HepG2 (cell line): ENCODE results near the gene MACROD2. TPM values are rescaled to one million over a fixed set of nuclear protein-coding genes. Genes with fewer than 3 reads are reported as not detected.

Source experiments
- CBX2 ChIP-seq, 2 experiments: fragments of 200-600 bp in 1 of 2; sonication (generic); formaldehyde crosslinking in 1 of 2; IDR thresholded peaks; 2 replicates each; pipeline versions ENCODE4 v1.7.0 to v1.8.1; 2018 to 2022; ENCODE audit warnings: low read depth in 2 of 2, low read length in 1 of 2, mild to moderate bottlenecking in 1 of 2, missing genetic modification reagents in 1 of 2
- GATAD2A ChIP-seq: IDR thresholded peaks from 2 replicates; pipeline ENCODE4 v1.6.1; 2016
- HMG20B ChIP-seq: conservative IDR thresholded peaks from 2 replicates; pipeline ENCODE4 v1.6.1; 2016; ENCODE audit warnings: missing genetic modification reagents, missing compliant biosample characterization
- HNF4G ChIP-seq, 2 experiments: sonication (generic) in 1 of 2; formaldehyde crosslinking in 1 of 2; IDR thresholded peaks; 2 replicates each; pipeline versions ENCODE4 v1.4.0 to v1.6.1; 2011 to 2020; ENCODE audit warnings: borderline replicate concordance in 2 of 2, low read depth in 2 of 2, mild to moderate bottlenecking in 2 of 2, low read length in 1 of 2, missing genetic modification reagents in 1 of 2, moderate library complexity in 1 of 2
- IRX3 ChIP-seq: sonication (generic); formaldehyde crosslinking; IDR thresholded peaks from 2 replicates; pipeline ENCODE4 v1.8.1; 2023; ENCODE audit warnings: mild to moderate bottlenecking, low read depth, missing genetic modification reagents, borderline replicate concordance
- KDM3A ChIP-seq: IDR thresholded peaks from 2 replicates; pipeline ENCODE4 v1.6.1; 2018; ENCODE audit warnings: low read depth, missing compliant biosample characterization
- LRRFIP1 ChIP-seq: sonication (generic); formaldehyde crosslinking; conservative IDR thresholded peaks from 2 replicates; pipeline ENCODE4 v1.4.0; 2020; ENCODE audit warnings: missing genetic modification reagents
- MAZ ChIP-seq, 2 experiments: sonication (generic) in 1 of 2; formaldehyde crosslinking in 1 of 2; IDR thresholded peaks; 2 replicates each; pipeline versions ENCODE4 v1.5.0 to v1.6.1; 2012 to 2020; ENCODE audit warnings: low read depth in 2 of 2, mild to moderate bottlenecking in 2 of 2, borderline replicate concordance in 1 of 2, improper control_type of control experiment in 1 of 2, low read length in 1 of 2, missing genetic modification reagents in 1 of 2, moderate library complexity in 1 of 2
- PAWR ChIP-seq: sonication (generic); formaldehyde crosslinking; IDR thresholded peaks from 2 replicates; pipeline ENCODE4 v1.4.0; 2020; ENCODE audit warnings: missing genetic modification reagents, mild to moderate bottlenecking, borderline replicate concordance
- PAX8 ChIP-seq: sonication (generic); formaldehyde crosslinking; IDR thresholded peaks from 2 replicates; pipeline ENCODE4 v1.8.0; 2022; ENCODE audit warnings: mild to moderate bottlenecking, missing genetic modification reagents, borderline replicate concordance
- PBX3 ChIP-seq: sonication (generic); formaldehyde crosslinking; IDR thresholded peaks from 2 replicates; pipeline ENCODE4 v1.8.1; 2023; ENCODE audit warnings: missing genetic modification reagents, inconsistent platforms, borderline replicate concordance
- RARG ChIP-seq: sonication (generic); formaldehyde crosslinking; IDR thresholded peaks from 2 replicates; pipeline ENCODE4 v1.4.0; 2020; ENCODE audit warnings: low read depth, mild to moderate bottlenecking, missing genetic modification reagents
- SRY ChIP-seq: sonication (generic); formaldehyde crosslinking; IDR thresholded peaks from 2 replicates; pipeline ENCODE4 v1.8.0; 2022; ENCODE audit warnings: mild to moderate bottlenecking, missing genetic modification reagents
- TBX2 ChIP-seq: sonication (generic); formaldehyde crosslinking; IDR thresholded peaks from 2 replicates; pipeline ENCODE4 v1.5.0; 2020; ENCODE audit warnings: missing genetic modification reagents, mild to moderate bottlenecking, borderline replicate concordance
- TCF7L2 ChIP-seq: IDR thresholded peaks from 2 replicates; pipeline ENCODE4 v1.6.1; 2011; ENCODE audit warnings: mild to moderate bottlenecking, low read depth, low read length, moderate library complexity
- XBP1 ChIP-seq: sonication (generic); formaldehyde crosslinking; IDR thresholded peaks from 2 replicates; pipeline ENCODE4 v1.5.0; 2020; ENCODE audit warnings: missing genetic modification reagents
- ZNF589 ChIP-seq: sonication (generic); formaldehyde crosslinking; conservative IDR thresholded peaks from 2 replicates; pipeline ENCODE4 v1.8.0; 2022; ENCODE audit warnings: mild to moderate bottlenecking, moderate library complexity, missing genetic modification reagents
- ZNF709 ChIP-seq: sonication (generic); formaldehyde crosslinking; IDR thresholded peaks from 2 replicates; pipeline ENCODE4 v1.5.0; 2020; ENCODE audit warnings: mild to moderate bottlenecking, missing genetic modification reagents
- ZNF776 ChIP-seq: sonication (generic); formaldehyde crosslinking; IDR thresholded peaks from 2 replicates; pipeline ENCODE4 v1.4.0; 2020; ENCODE audit warnings: mild to moderate bottlenecking, missing genetic modification reagents
- ZSCAN9 ChIP-seq: IDR thresholded peaks from 2 replicates; pipeline ENCODE4 v1.6.1; 2016; ENCODE audit warnings: borderline replicate concordance
- polyA plus RNA-seq, 8 experiments: library from polyadenylated mRNA; depleted of rRNA in 3 of 8; stranded (reverse) in 7 of 8; unstranded in 1 of 8; fragments of >200 nt; fragmentation: Illumina TruSeq in 4 of 8; extraction: Trizol in 4 of 8; gene quantifications; 2 replicates each; pipeline versions ENCODE4 v1.2.1 to v1.2.3, GENCODE V29; 2011 to 2016; ENCODE audit warnings: low read depth in 4 of 8, missing spikeins in 1 of 8, mixed read lengths in 1 of 8; ENCODE audit not compliant: insufficient read depth in 1 of 8
- total RNA-seq, 5 experiments: library from RNA; depleted of rRNA; stranded (reverse); fragments of >200 nt; fragmentation: Illumina TruSeq; extraction: Trizol; gene quantifications; 2 replicates each; pipeline ENCODE4 v1.2.3, GENCODE V29; 2016; ENCODE audit warnings: low read depth in 1 of 5
- TF ChIP-seq, protein P1 (sequence below): sonication (generic); formaldehyde crosslinking; IDR thresholded peaks from 2 replicates; pipeline ENCODE4 v1.4.0; 2020; ENCODE audit warnings: missing genetic modification reagents, mild to moderate bottlenecking, borderline replicate concordance

The MACROD2 gene
- total and polyA plus RNA-seq, 2 of the 13 experiments (the other 11 are each of a cell fraction or from before 2014, with no cell fraction given) = 0.13 to 0.51 TPM

GRCh38 chr20:14337400-14338171 lies 342.3 kb downstream of the MACROD2 start, which contains the start of gene FLRT3 (continued):
- TF ChIP-seq TBX2 (CRISPR knock-in tag) (no peak), RARG (no peak), TCF7L2 (no peak), ZNF709 (no peak), ZNF589 (CRISPR knock-in tag) (no peak), MAZ (IDR thresholded peaks at IDR 0.05; ENCODE audit: borderline replicate concordance, low read depth, low read length) (no peak), MAZ (CRISPR knock-in tag; IDR thresholded peaks at IDR 0.05; ENCODE audit: low read depth) (no peak), SRY (CRISPR knock-in tag) (no peak), PAX8 (CRISPR knock-in tag) (no peak), HMG20B (CRISPR knock-in tag) (no peak), XBP1 (CRISPR knock-in tag) (no peak), PAWR (CRISPR knock-in tag) (no peak), KDM3A (CRISPR knock-in tag) (no peak), CBX2 (IDR thresholded peaks at IDR 0.05; ENCODE audit: low read depth, low read length) (no peak), CBX2 (CRISPR knock-in tag; IDR thresholded peaks at IDR 0.05; ENCODE audit: low read depth) (peak; percentile 65; the same call in 1 of the 2 replicates), LRRFIP1 (0 out of 2 replicates have a peak, but pooled peaks have one; percentile 40), ZSCAN9 (CRISPR knock-in tag) (peak; percentile 81; the same call in 1 of the 2 replicates), HNF4G (IDR thresholded peaks at IDR 0.05; ENCODE audit: borderline replicate concordance, low read depth, low read length) (no peak), HNF4G (CRISPR knock-in tag; IDR thresholded peaks at IDR 0.05; ENCODE audit: borderline replicate concordance, low read depth) (no peak), IRX3 (no peak), ZNF776 (CRISPR knock-in tag) (no peak), PBX3 (CRISPR knock-in tag) (no peak), GATAD2A (CRISPR knock-in tag) (peak; percentile 84)
- TF ChIP-seq, protein P1, sequence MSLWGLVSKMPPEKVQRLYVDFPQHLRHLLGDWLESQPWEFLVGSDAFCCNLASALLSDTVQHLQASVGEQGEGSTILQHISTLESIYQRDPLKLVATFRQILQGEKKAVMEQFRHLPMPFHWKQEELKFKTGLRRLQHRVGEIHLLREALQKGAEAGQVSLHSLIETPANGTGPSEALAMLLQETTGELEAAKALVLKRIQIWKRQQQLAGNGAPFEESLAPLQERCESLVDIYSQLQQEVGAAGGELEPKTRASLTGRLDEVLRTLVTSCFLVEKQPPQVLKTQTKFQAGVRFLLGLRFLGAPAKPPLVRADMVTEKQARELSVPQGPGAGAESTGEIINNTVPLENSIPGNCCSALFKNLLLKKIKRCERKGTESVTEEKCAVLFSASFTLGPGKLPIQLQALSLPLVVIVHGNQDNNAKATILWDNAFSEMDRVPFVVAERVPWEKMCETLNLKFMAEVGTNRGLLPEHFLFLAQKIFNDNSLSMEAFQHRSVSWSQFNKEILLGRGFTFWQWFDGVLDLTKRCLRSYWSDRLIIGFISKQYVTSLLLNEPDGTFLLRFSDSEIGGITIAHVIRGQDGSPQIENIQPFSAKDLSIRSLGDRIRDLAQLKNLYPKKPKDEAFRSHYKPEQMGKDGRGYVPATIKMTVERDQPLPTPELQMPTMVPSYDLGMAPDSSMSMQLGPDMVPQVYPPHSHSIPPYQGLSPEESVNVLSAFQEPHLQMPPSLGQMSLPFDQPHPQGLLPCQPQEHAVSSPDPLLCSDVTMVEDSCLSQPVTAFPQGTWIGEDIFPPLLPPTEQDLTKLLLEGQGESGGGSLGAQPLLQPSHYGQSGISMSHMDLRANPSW (CRISPR knock-in tag) = no peak
